ENCODE measurements around the gene UBE2F. TPM values are rescaled to one million over a fixed set of nuclear protein-coding genes. Genes with fewer than 3 reads are reported as not detected.
"Not testable (repeated sequence)": the region's sequence is repeated elsewhere in the genome, so short reads cannot be mapped to it uniquely, and the experiment has no call there.

UBE2F gene
- polyA plus RNA-seq, 2 of the 4 experiments (the other 2 are of a cell fraction): 49.7 to 81.1 TPM

- H3K4me2 ChIP-seq: no peak overlapping the region
- peaks cover 9% of the 10 kb centered on the region; the same call in 1 of the 3 replicates for H3K4me1 ChIP-seq
- 31% methylated on average over 3 of the region's 4 CpGs for WGBS (ENCODE audit: missing lambda C conversion rate)
- no peak overlapping the region for H3K27ac ChIP-seq
- DNase-seq (ENCODE audit: low read depth in 1 of 2, low spot score in 1 of 2): no peak
- POLR2A ChIA-PET: no interaction called here
- ATAC-seq: no peak
- CTCF ChIA-PET: interaction anchor here (0.8 to 2.3 kb wide), 5 partner anchors 8 to 86 kb away, joined by 3 to 9 read pairs (median 4); no protein-coding TSS in a partner anchor
- TF ChIP-seq USF2 (IDR thresholded peaks at IDR 0.05) (no peak), GATA3 (IDR thresholded peaks at IDR 0.05; ENCODE audit: borderline replicate concordance) (no peak), MAZ (IDR thresholded peaks at IDR 0.05; ENCODE audit: borderline replicate concordance, low read depth, low read length) (no peak), KDM1A (IDR thresholded peaks at IDR 0.05; ENCODE audit: low read depth) (no peak)
- peaks cover 12% of the 10 kb centered on the region; the same call in 2 of the 3 replicates for H3K9me3 ChIP-seq
- FAIRE-seq: no peak
- H3K4me3 ChIP-seq: no peak overlapping the region
Measured at GRCh38 chr2:237944302-237944701, 22.5 kb upstream of the UBE2F start.

GRCh38 chr2:237946423-237946822, 20.4 kb upstream of the UBE2F start:
- H3K9me3 ChIP-seq: peaks cover 12% of the 10 kb centered on the region; the same call in 2 of the 3 replicates
- DNase-seq (ENCODE audit: low read depth in 1 of 2, low spot score in 1 of 2) (no peak), ATAC-seq (no peak), FAIRE-seq (no peak)
- H3K27ac ChIP-seq: no peak overlapping the region
- no peak overlapping the region for H3K4me3 ChIP-seq
- H3K4me2 ChIP-seq: no peak overlapping the region
- CTCF ChIA-PET: interaction anchor here (1.2 kb wide), 1 partner anchor 13 kb away, joined by 4 read pairs; no protein-coding TSS in a partner anchor
- POLR2A ChIA-PET: no interaction called here
- H3K4me1 ChIP-seq: no peaks in the 10 kb centered on the region
- TF ChIP-seq SREBF2 (IDR thresholded peaks at IDR 0.05) (no peak), NR3C1 (IDR thresholded peaks at IDR 0.05) (no peak), CHD2 (IDR thresholded peaks at IDR 0.05; ENCODE audit: low read length, partially characterized antibody) (no peak), HEYL (CRISPR knock-in tag; IDR thresholded peaks at IDR 0.05) (no peak), ZC3H11A (IDR thresholded peaks at IDR 0.05) (no peak), HOXB5 (CRISPR knock-in tag; IDR thresholded peaks at IDR 0.05) (no peak), ZNF302 (CRISPR knock-in tag; IDR thresholded peaks at IDR 0.05) (no peak)
- 3% methylated on average over 1 of the region's 1 CpG for WGBS (ENCODE audit: missing lambda C conversion rate)

GRCh38 chr2:237951354-237951753, 15.5 kb upstream of the UBE2F start:
- H3K27ac ChIP-seq; CTCF ChIA-PET; H3K9me3 ChIP-seq; DNase-seq (ENCODE audit: low read depth in 1 of 2, low spot score in 1 of 2); POLR2A ChIA-PET; H3K4me1 ChIP-seq; H3K4me3 ChIP-seq; ATAC-seq; H3K4me2 ChIP-seq; FAIRE-seq: not testable (repeated sequence)
- WGBS (ENCODE audit: missing lambda C conversion rate): 52% methylated on average over 4 of the region's 4 CpGs

DNA sequence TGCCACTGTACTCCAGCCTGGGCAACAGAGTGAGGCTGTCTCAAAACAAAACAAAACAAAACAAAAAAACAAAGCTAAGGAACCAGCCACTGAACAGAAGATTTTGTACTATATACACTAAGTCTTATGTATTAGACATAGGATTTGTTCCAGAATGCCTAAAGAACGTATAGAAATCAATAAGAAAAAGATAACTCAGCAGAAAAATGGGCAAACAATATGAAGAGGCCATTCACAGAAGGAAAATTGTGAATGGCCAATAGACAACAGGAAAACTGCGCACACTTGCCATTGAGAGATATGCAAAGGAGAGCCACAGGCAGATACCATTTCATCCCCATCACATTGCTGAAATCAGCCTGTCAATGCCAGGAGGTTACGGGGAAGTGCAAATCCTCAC, 14.9 kb upstream of the UBE2F start:
- POLR2A ChIA-PET: no interaction called here
- 70% methylated on average over 3 of the region's 3 CpGs for WGBS (ENCODE audit: missing lambda C conversion rate)
- FAIRE-seq: no peak

DNA sequence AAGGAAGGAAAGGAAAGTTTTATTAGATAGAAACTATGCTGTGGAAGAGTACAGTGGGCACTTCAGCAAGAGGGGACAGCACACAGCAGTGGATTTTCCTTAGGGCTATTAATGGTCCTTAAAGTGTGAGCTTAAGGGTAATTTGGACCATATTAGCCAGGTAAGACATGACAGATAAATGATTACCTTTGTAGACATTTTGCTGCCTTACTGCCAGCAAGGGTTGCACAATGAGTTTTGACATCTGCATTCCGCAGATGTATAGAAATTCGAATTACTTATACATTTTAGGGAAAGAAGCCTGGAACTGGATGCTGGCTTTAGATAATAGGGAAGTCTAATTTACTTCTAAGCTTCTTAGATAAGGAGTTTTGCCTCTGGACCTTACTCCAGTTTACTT, 14.0 kb upstream of the UBE2F start:
- Histone ChIP-seq H3K4me1 (no peaks in the 10 kb centered on the region), H3K4me2 (no peak overlapping the region), H3K27ac (no peak overlapping the region), H3K9me3 (no peaks in the 10 kb centered on the region), H3K4me3 (no peak overlapping the region)
- WGBS (ENCODE audit: missing lambda C conversion rate): 52% methylated on average over 2 of the region's 2 CpGs
- ATAC-seq (no peak), DNase-seq (ENCODE audit: low read depth in 1 of 2, low spot score in 1 of 2) (no peak), FAIRE-seq (no peak)
- CTCF ChIA-PET: interaction anchor here (1.4 kb wide), 1 partner anchor 8 kb away, joined by 3 read pairs; no protein-coding TSS in a partner anchor
- POLR2A ChIA-PET: no interaction called here
- TF ChIP-seq CBX2 (IDR thresholded peaks at IDR 0.05; ENCODE audit: borderline replicate concordance, low read depth) (no peak), HES2 (IDR thresholded peaks at IDR 0.05) (no peak), HOXA7 (CRISPR knock-in tag; IDR thresholded peaks at IDR 0.05) (no peak), BHLHE40 (IDR thresholded peaks at IDR 0.05; ENCODE audit: low read depth, low read length) (no peak), PBX3 (IDR thresholded peaks at IDR 0.05) (no peak), KDM5A (IDR thresholded peaks at IDR 0.05) (no peak), GATA3 (IDR thresholded peaks at IDR 0.05; ENCODE audit: borderline replicate concordance) (no peak)
- TF ChIP-seq, protein P1, sequence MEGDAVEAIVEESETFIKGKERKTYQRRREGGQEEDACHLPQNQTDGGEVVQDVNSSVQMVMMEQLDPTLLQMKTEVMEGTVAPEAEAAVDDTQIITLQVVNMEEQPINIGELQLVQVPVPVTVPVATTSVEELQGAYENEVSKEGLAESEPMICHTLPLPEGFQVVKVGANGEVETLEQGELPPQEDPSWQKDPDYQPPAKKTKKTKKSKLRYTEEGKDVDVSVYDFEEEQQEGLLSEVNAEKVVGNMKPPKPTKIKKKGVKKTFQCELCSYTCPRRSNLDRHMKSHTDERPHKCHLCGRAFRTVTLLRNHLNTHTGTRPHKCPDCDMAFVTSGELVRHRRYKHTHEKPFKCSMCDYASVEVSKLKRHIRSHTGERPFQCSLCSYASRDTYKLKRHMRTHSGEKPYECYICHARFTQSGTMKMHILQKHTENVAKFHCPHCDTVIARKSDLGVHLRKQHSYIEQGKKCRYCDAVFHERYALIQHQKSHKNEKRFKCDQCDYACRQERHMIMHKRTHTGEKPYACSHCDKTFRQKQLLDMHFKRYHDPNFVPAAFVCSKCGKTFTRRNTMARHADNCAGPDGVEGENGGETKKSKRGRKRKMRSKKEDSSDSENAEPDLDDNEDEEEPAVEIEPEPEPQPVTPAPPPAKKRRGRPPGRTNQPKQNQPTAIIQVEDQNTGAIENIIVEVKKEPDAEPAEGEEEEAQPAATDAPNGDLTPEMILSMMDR (IDR thresholded peaks at IDR 0.05): no peak
- TF ChIP-seq, protein P2, sequence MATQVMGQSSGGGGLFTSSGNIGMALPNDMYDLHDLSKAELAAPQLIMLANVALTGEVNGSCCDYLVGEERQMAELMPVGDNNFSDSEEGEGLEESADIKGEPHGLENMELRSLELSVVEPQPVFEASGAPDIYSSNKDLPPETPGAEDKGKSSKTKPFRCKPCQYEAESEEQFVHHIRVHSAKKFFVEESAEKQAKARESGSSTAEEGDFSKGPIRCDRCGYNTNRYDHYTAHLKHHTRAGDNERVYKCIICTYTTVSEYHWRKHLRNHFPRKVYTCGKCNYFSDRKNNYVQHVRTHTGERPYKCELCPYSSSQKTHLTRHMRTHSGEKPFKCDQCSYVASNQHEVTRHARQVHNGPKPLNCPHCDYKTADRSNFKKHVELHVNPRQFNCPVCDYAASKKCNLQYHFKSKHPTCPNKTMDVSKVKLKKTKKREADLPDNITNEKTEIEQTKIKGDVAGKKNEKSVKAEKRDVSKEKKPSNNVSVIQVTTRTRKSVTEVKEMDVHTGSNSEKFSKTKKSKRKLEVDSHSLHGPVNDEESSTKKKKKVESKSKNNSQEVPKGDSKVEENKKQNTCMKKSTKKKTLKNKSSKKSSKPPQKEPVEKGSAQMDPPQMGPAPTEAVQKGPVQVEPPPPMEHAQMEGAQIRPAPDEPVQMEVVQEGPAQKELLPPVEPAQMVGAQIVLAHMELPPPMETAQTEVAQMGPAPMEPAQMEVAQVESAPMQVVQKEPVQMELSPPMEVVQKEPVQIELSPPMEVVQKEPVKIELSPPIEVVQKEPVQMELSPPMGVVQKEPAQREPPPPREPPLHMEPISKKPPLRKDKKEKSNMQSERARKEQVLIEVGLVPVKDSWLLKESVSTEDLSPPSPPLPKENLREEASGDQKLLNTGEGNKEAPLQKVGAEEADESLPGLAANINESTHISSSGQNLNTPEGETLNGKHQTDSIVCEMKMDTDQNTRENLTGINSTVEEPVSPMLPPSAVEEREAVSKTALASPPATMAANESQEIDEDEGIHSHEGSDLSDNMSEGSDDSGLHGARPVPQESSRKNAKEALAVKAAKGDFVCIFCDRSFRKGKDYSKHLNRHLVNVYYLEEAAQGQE (IDR thresholded peaks at IDR 0.05): no peak

More for the DNA sequence above, 14.9 kb upstream of the UBE2F start:
- DNase-seq (ENCODE audit: low read depth in 1 of 2, low spot score in 1 of 2) (no peak), ATAC-seq (no peak)
- CTCF ChIA-PET: interaction anchor here (1.4 kb wide), 1 partner anchor 7 kb away, joined by 3 read pairs; no protein-coding TSS in a partner anchor
- H3K27ac ChIP-seq: no peak overlapping the region
- H3K4me2 ChIP-seq: no peak overlapping the region
- peak; percentile 71 for TF ChIP-seq MAFK (IDR thresholded peaks at IDR 0.05; ENCODE audit: partially characterized antibody)
- no peak for TF ChIP-seq CBX8 (IDR thresholded peaks at IDR 0.05)
- no peaks in the 10 kb centered on the region for H3K4me1 ChIP-seq
- H3K9me3 ChIP-seq: no peaks in the 10 kb centered on the region
- no peak overlapping the region for H3K4me3 ChIP-seq

All from A549 (cell line).